Caco-2 (cell line): ENCODE data around the gene BACE2. TPM values are rescaled to one million over a fixed set of nuclear protein-coding genes. Genes with fewer than 3 reads are reported as not detected.

Experiments
- Bru-seq: library from RNA; stranded (reverse); fragments of 400-500 nt; gene quantifications from one replicate; lab custom pipeline; 2021; lab: Mats Ljungman, UMichigan
- BruChase-seq, 2 experiments: library from RNA; stranded (reverse); fragments of 400-500 nt; gene quantifications; one replicate each; lab custom pipeline; 2021; lab: Mats Ljungman, UMichigan
- BruUV-seq: library from RNA; stranded (reverse); fragments of 400-500 nt; replicated peaks from 2 replicates; lab custom pipeline; 2021; lab: Mats Ljungman, UMichigan
- CTCF ChIA-PET: fragments of 300-600 bp; sonication (Branson Sonifier 250); formaldehyde crosslinking; loops from one replicate; lab custom pipeline; 2022; ENCODE audit warnings: antibody characterized with exemption; lab: Charles Lee
- POLR2A ChIA-PET: fragments of 300-600 bp; sonication (Branson Sonifier 250); formaldehyde crosslinking; loops from one replicate; lab custom pipeline; 2022; ENCODE audit warnings: antibody characterized with exemption; lab: Charles Lee
- DNase-seq, 2 experiments: peaks; one replicate each; pipeline versions ENCODE4 v3.0.0 to v3.0.0-alpha.2; 2020 to 2022
- H3K27me3 ChIP-seq: replicated peaks from 2 replicates; pipeline ENCODE4 v1.6.0; 2011; ENCODE audit warnings: low read length; ENCODE audit not compliant: control insufficient read depth, insufficient read depth
- H3K36me3 ChIP-seq: 2 replicates; pipeline ENCODE4 v1.5.1; 2011; ENCODE audit warnings: low read length; ENCODE audit not compliant: control insufficient read depth, insufficient read depth
- H3K4me1 ChIP-seq: fragments of 250-450 bp; sonication (Bioruptor Pico); 2 replicates; pipeline ENCODE4 v1.5.1; 2020; ENCODE audit warnings: mild to moderate bottlenecking
- H3K4me3 ChIP-seq: 2 replicates; pipeline ENCODE4 v1.5.1; 2011; ENCODE audit warnings: low read depth, mild to moderate bottlenecking, control low read depth, low read length
- H3K9me3 ChIP-seq: fragments of 250-450 bp; sonication (Bioruptor Pico); 2 replicates; pipeline ENCODE4 v1.5.1; 2020; ENCODE audit warnings: mild to moderate bottlenecking, moderate library complexity
- H3K27ac Mint-ChIP-seq: one replicate; pipeline ENCODE4 v1.8.0; 2022; ENCODE audit warnings: mixed read lengths; ENCODE audit not compliant: unreplicated experiment
- H3K27me3 Mint-ChIP-seq: one replicate; pipeline ENCODE4 v1.8.0; 2022; ENCODE audit warnings: mixed read lengths; ENCODE audit not compliant: insufficient read depth, unreplicated experiment
- H3K36me3 Mint-ChIP-seq: one replicate; pipeline ENCODE4 v1.8.0; 2022; ENCODE audit warnings: mild to moderate bottlenecking, mixed read lengths; ENCODE audit not compliant: insufficient read depth, unreplicated experiment
- H3K4me1 Mint-ChIP-seq: one replicate; pipeline ENCODE4 v1.8.0; 2022; ENCODE audit warnings: low read depth, mixed read lengths; ENCODE audit not compliant: unreplicated experiment
- H3K4me3 Mint-ChIP-seq: one replicate; pipeline ENCODE4 v1.8.0; 2022; ENCODE audit warnings: mild to moderate bottlenecking, moderate library complexity, mixed read lengths; ENCODE audit not compliant: unreplicated experiment
- H3K9me3 Mint-ChIP-seq: one replicate; pipeline ENCODE4 v1.8.0; 2022; ENCODE audit warnings: mixed read lengths; ENCODE audit not compliant: unreplicated experiment
- CTCF ChIP-seq, 2 experiments: fragments of 200-600 bp in 1 of 2; IDR thresholded peaks; 1 replicate in 1 of 2; 2 replicates in 1 of 2; pipeline versions ENCODE4 v1.5.1 to v1.8.0; 2011 to 2022; ENCODE audit warnings: antibody characterized with exemption in 1 of 2, control low read depth in 1 of 2, inconsistent platforms in 1 of 2, low read depth in 1 of 2, low read length in 1 of 2, mild to moderate bottlenecking in 1 of 2, moderate library complexity in 1 of 2; ENCODE audit not compliant: insufficient read depth in 1 of 2, severe bottlenecking in 1 of 2, unreplicated experiment in 1 of 2
- intact Hi-C: fragments of 100-400 bp; cut with micrococcal nuclease; formaldehyde crosslinking; loops from one replicate; pipeline ENCODE4 v1.10.0; 2022; ENCODE audit not compliant: unreplicated experiment
- long read RNA-seq: library from polyadenylated mRNA; stranded (forward); transcript quantifications from one replicate; pipeline ENCODE4 v2.0.0, GENCODE V29; 2022
- total RNA-seq: library from RNA; stranded (reverse); gene quantifications from 2 replicates; pipeline ENCODE4 v1.2.3, GENCODE V29; 2022

Gene BACE2
- 8.8 and 10.1 TPM in 2 replicates for total RNA-seq
- Bru-seq, nascent RNA, result percentile 46 among the genes with signal in this experiment
- percentile 51 among the genes with signal in this experiment for BruChase-seq, experiment 1, labeled RNA remaining after a 2-hour chase
- percentile 50 among the genes with signal in this experiment for BruChase-seq, experiment 2, labeled RNA remaining after a 6-hour chase
- long read RNA-seq, transcript BACE2-202 (9 exons, 2,993 nt), result major isoform, 7 of 15 reads
- long read RNA-seq, partial matches to known transcripts, result 1 of 15 reads
- long read RNA-seq, other reads (novel, unspliced or antisense), result 3 of 15 reads

DNA sequence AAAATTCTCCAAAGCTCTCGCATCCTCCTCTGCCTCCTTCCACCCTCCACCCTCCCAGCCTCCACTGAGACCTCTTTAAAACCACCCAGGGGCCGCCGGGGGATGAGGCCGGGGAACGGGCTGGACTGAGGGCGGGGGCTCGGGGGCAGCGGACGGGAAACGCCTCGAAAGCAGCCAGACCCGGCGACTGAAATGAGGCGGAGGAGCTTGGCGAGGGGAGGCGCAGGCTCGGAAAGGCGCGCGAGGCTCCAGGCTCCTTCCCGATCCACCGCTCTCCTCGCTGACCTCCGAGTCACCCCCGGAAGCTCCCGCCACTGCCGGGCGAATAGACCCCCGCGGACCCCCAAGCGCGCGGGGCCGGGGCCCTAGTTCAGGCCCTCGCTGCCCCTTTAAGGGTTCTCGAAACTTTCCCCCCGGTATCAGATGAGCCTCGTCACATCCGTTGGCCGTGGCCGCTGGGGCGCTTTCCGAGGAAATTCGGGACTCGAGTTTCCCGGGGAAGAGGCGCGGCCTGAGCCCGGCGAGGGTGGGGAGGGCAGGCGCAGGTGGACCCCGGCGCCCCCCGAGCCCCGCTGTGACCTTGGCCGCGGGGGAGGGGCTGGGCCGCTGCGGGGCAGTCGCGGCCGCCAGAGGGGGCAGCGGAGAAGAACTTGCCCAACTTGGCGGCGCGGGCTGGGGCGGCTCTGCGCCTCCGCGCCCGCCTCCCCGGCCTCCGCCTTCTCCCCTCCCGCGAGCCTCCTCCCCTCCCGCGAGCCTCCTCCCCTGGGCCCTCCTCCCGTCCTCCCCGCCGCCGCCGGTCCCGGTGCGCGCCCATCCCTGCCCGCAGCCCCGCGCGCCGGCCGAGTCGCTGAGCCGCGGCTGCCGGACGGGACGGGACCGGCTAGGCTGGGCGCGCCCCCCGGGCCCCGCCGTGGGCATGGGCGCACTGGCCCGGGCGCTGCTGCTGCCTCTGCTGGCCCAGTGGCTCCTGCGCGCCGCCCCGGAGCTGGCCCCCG lies at the start of gene BACE2:
Gene BACE2, plus strand, starts transcription at position 813 of the 995 bp plus-strand sequence. Its CDS starts 104 bp downstream, at position 917.
- Mint-ChIP-seq H3K36me3 (no peaks in the 10 kb centered on the region), H3K4me3 (peak within 1 kb of the TSS; percentile 81), H3K27me3 (peaks cover 5% of the 10 kb centered on the region), H3K9me3 (no peaks in the 10 kb centered on the region), H3K27ac (no peak within 1 kb of the TSS), H3K4me1 (peaks cover 6% of the 10 kb centered on the region)
- POLR2A ChIA-PET, result no interaction called here
- Histone ChIP-seq H3K4me3 (peak within 1 kb of the TSS; percentile 51), H3K9me3 (no peaks in the 10 kb centered on the region), H3K4me1 (no peaks in the 10 kb centered on the region), H3K36me3 (no peaks in the 10 kb centered on the region), H3K27me3 (no peaks in the 10 kb centered on the region)
- intact Hi-C loops, result no loop called here
- BruUV-seq, result no TSS peak
- peak; percentile 57 to 76 for DNase-seq
- peak; percentile 42 to 70 for TF ChIP-seq CTCF (IDR thresholded peaks at IDR 0.05; ENCODE audit: insufficient read depth in 1 of 2, low read depth in 1 of 2, low read length in 1 of 2, severe bottlenecking in 1 of 2, unreplicated experiment in 1 of 2)
- CTCF ChIA-PET, result no interaction called here

DNA sequence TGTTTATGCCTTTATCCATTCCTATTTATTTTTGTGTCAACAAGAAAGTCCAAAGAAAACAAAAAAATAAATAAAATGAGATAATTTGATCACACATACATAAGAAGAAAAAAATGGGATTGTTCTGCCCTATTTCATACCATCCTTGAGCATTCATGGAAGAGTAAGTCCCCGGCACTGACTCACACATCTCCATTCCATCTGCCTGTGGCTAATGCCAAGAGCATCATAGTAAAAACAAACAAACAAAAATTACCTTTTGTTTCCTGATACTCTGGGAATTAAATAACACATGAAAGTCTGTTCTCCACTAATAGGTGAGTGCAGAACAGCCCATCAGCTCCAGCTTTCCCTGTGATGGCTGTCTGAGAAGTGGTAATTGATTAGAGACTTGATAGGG lies 48.1 kb upstream of the BACE2 start:
- no peaks in the 10 kb centered on the region for H3K4me1 Mint-ChIP-seq
- H3K4me3 ChIP-seq, result no peak overlapping the region
- BruUV-seq, result no TSS peak
- H3K4me3 Mint-ChIP-seq, result no peak overlapping the region
- no peaks in the 10 kb centered on the region for H3K4me1 ChIP-seq
- H3K9me3 Mint-ChIP-seq, result no peaks in the 10 kb centered on the region
- no peak overlapping the region for H3K27ac Mint-ChIP-seq
- H3K36me3 ChIP-seq, result no peaks in the 10 kb centered on the region
- intact Hi-C loops, result loop anchor here (5.0 kb wide), 1 partner anchor 342 kb away; no protein-coding TSS in a partner anchor
- no peak for DNase-seq
- H3K27me3 Mint-ChIP-seq, result peaks cover 21% of the 10 kb centered on the region
- ChIA-PET CTCF (no interaction called here), POLR2A (no interaction called here)
- no peaks in the 10 kb centered on the region for H3K36me3 Mint-ChIP-seq
- no peaks in the 10 kb centered on the region for H3K9me3 ChIP-seq
- no peaks in the 10 kb centered on the region for H3K27me3 ChIP-seq
- no peak for TF ChIP-seq CTCF (IDR thresholded peaks at IDR 0.05; ENCODE audit: insufficient read depth in 1 of 2, low read depth in 1 of 2, low read length in 1 of 2, severe bottlenecking in 1 of 2, unreplicated experiment in 1 of 2)

DNA sequence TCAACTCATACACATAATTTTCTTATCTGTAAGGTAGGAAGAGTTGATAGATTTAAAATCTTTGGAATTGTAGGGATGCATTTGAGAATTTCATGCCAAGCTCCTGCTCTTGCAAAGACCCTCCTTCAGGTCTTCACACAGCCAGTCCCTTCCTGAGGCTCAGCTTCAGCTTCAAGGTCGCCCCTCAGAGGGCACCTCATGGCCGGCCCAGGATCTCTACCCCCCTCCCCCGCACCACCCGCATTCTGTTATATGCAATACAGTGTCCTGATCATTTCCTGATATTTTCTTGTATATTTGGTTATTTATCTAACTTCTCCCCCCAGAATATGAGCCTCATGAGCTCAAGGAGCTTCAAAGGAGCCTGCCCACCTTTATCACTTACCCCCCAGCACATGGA lies 47.0 kb upstream of the BACE2 start:
- no peak overlapping the region for H3K4me3 Mint-ChIP-seq
- no peaks in the 10 kb centered on the region for H3K27me3 ChIP-seq
- no TSS peak for BruUV-seq
- no peaks in the 10 kb centered on the region for H3K9me3 ChIP-seq
- H3K9me3 Mint-ChIP-seq, result no peaks in the 10 kb centered on the region
- no peak overlapping the region for H3K4me3 ChIP-seq
- H3K36me3 ChIP-seq, result no peaks in the 10 kb centered on the region
- DNase-seq, result no peak
- no peaks in the 10 kb centered on the region for H3K36me3 Mint-ChIP-seq
- CTCF ChIA-PET, result interaction anchor here (0.7 kb wide), 1 partner anchor 30 kb away, joined by 3 read pairs; no protein-coding TSS in a partner anchor
- POLR2A ChIA-PET, result no interaction called here
- H3K27ac Mint-ChIP-seq, result no peak overlapping the region
- H3K4me1 Mint-ChIP-seq, result no peaks in the 10 kb centered on the region
- no peak for TF ChIP-seq CTCF (IDR thresholded peaks at IDR 0.05; ENCODE audit: insufficient read depth in 1 of 2, low read depth in 1 of 2, low read length in 1 of 2, severe bottlenecking in 1 of 2, unreplicated experiment in 1 of 2)
- peaks cover 21% of the 10 kb centered on the region for H3K27me3 Mint-ChIP-seq
- no peaks in the 10 kb centered on the region for H3K4me1 ChIP-seq
- intact Hi-C loops, result loop anchor here (1.0 to 5.0 kb wide), 2 partner anchors 13 to 341 kb away; no protein-coding TSS in a partner anchor
